WTC11 (cell line): ENCODE data around the gene THBD. TPM values are rescaled to one million over a fixed set of nuclear protein-coding genes. Genes with fewer than 3 reads are reported as not detected.
A peak's percentile ranks its signal among the peaks of the same experiment; 100 is the strongest.

Experiments
- ATAC-seq: fragments of 200-7000 bp; cut with Tn5 transposase; 2 replicates; pipeline ENCODE4 v1.10.0; 2021; ENCODE audit warnings: mild to moderate bottlenecking, moderate library complexity
- CTCF ChIA-PET: fragments of 300-600 bp; sonication (Branson Sonifier 250); formaldehyde crosslinking; loops from one replicate; lab custom pipeline; 2021; ENCODE audit warnings: antibody characterized with exemption; lab: Charles Lee
- POLR2A ChIA-PET: fragments of 350-600 bp; sonication (Branson Sonifier 250); formaldehyde crosslinking; loops from one replicate; lab custom pipeline; 2021; ENCODE audit warnings: antibody characterized with exemption; lab: Charles Lee
- DNase-seq: peaks from one replicate; pipeline ENCODE4 v3.0.0; 2021; ENCODE audit warnings: low spot score
- H3K27ac Mint-ChIP-seq: 2 replicates; pipeline ENCODE4 v1.8.0; 2021; ENCODE audit warnings: mixed read lengths
- H3K27me3 Mint-ChIP-seq: 2 replicates; pipeline ENCODE4 v1.8.0; 2021; ENCODE audit warnings: low read depth, mild to moderate bottlenecking, moderate library complexity, mixed read lengths
- H3K36me3 Mint-ChIP-seq: 2 replicates; pipeline ENCODE4 v1.8.0; 2021; ENCODE audit warnings: mixed read lengths
- H3K4me1 Mint-ChIP-seq: 2 replicates; pipeline ENCODE4 v1.8.0; 2022; ENCODE audit warnings: mixed read lengths
- H3K4me3 Mint-ChIP-seq: 2 replicates; pipeline ENCODE4 v1.8.0; 2021; ENCODE audit warnings: mild to moderate bottlenecking, moderate library complexity, mixed read lengths
- H3K9me3 Mint-ChIP-seq: 2 replicates; pipeline ENCODE4 v1.8.0; 2021; ENCODE audit warnings: mixed read lengths
- ATF6 ChIP-seq: sonication (generic); formaldehyde crosslinking; IDR thresholded peaks from 2 replicates; pipeline ENCODE4 v1.8.1; 2023; ENCODE audit warnings: mild to moderate bottlenecking, missing genetic modification reagents
- ELF4 ChIP-seq: sonication (generic); formaldehyde crosslinking; IDR thresholded peaks from 2 replicates; pipeline ENCODE4 v1.8.1; 2022; ENCODE audit warnings: low read depth, mild to moderate bottlenecking, moderate library complexity, missing genetic modification reagents
- GRHL2 ChIP-seq: fragments of 250-450 bp; sonication (Bioruptor Pico); IDR thresholded peaks from 2 replicates; pipeline ENCODE4 v1.8.0; 2022; ENCODE audit warnings: mild to moderate bottlenecking, moderate library complexity; ENCODE audit not compliant: insufficient replicate concordance, severe bottlenecking
- HMGA2 ChIP-seq: fragments of 250-450 bp; sonication (Bioruptor Pico); IDR thresholded peaks from 2 replicates; pipeline ENCODE4 v1.4.0; 2021; ENCODE audit warnings: mild to moderate bottlenecking, moderate library complexity
- HMGXB4 ChIP-seq: sonication (generic); formaldehyde crosslinking; IDR thresholded peaks from 2 replicates; pipeline ENCODE4 v1.8.1; 2023; ENCODE audit warnings: mild to moderate bottlenecking, moderate library complexity, missing genetic modification reagents
- NFYB ChIP-seq: sonication (generic); formaldehyde crosslinking; conservative IDR thresholded peaks from 2 replicates; pipeline ENCODE4 v1.8.0; 2022; ENCODE audit warnings: low read depth, missing genetic modification reagents
- NR1H2 ChIP-seq: sonication (generic); formaldehyde crosslinking; IDR thresholded peaks from 2 replicates; pipeline ENCODE4 v1.9.0; 2021; ENCODE audit warnings: mild to moderate bottlenecking, moderate library complexity, missing genetic modification reagents
- OVOL2 ChIP-seq: fragments of 250-450 bp; sonication (Bioruptor Pico); IDR thresholded peaks from 2 replicates; pipeline ENCODE4 v1.9.0; 2021; ENCODE audit warnings: mild to moderate bottlenecking, borderline replicate concordance
- STAT6 ChIP-seq: sonication (generic); formaldehyde crosslinking; conservative IDR thresholded peaks from 2 replicates; pipeline ENCODE4 v1.8.1; 2023; ENCODE audit warnings: mild to moderate bottlenecking, low read depth, missing genetic modification reagents, moderate library complexity
- USF2 ChIP-seq: sonication (generic); formaldehyde crosslinking; IDR thresholded peaks from 2 replicates; pipeline ENCODE4 v1.8.1; 2023; ENCODE audit warnings: mild to moderate bottlenecking, missing genetic modification reagents, moderate library complexity
- ZNF121 ChIP-seq: sonication (generic); formaldehyde crosslinking; IDR thresholded peaks from 2 replicates; pipeline ENCODE4 v1.8.0; 2023; ENCODE audit warnings: missing genetic modification reagents
- total RNA-seq: library from RNA; stranded (reverse); gene quantifications from 3 replicates; pipeline ENCODE4 v1.2.3, GENCODE V29; 2021

The THBD gene
- total RNA-seq, 1 experiment from 2014 or later: 1.0 TPM

GRCh38 chr20:23091721-23092383 is 42.4 kb upstream of the THBD start:
- Mint-ChIP-seq H3K4me3 (no peak overlapping the region), H3K36me3 (no peaks in the 10 kb centered on the region), H3K9me3 (no peaks in the 10 kb centered on the region), H3K27me3 (no peaks in the 10 kb centered on the region; the same call in 1 of the 2 replicates), H3K27ac (no peak overlapping the region), H3K4me1 (peaks cover 18% of the 10 kb centered on the region)
- POLR2A ChIA-PET: no interaction called here
- TF ChIP-seq NR1H2 (CRISPR knock-in tag): no peak
- no peak for TF ChIP-seq ZNF121 (CRISPR knock-in tag)
- TF ChIP-seq USF2: no peak
- no peak for TF ChIP-seq NFYB (CRISPR knock-in tag)
- TF ChIP-seq GRHL2 (CRISPR knock-in tag): no peak
- TF ChIP-seq HMGA2: no peak
- CTCF ChIA-PET: interaction anchor here (1.0 to 1.8 kb wide), 2 partner anchors 12 to 41 kb away, joined by 4 to 5 read pairs; no protein-coding TSS in a partner anchor
- no peak for DNase-seq
- ATAC-seq: peak; percentile 54

- H3K9me3 Mint-ChIP-seq: no peaks in the 10 kb centered on the region
- peaks cover 23% of the 10 kb centered on the region for H3K4me1 Mint-ChIP-seq
- H3K27ac Mint-ChIP-seq: no peak overlapping the region
- no peak for TF ChIP-seq ZNF121 (CRISPR knock-in tag)
- TF ChIP-seq, all 79 proteins: peak for 0
- ATAC-seq: no peak
- H3K4me3 Mint-ChIP-seq: no peak overlapping the region
- DNase-seq: no peak
- ChIA-PET CTCF (interaction anchor here (1.0 to 2.2 kb wide), 14 partner anchors 9 to 155 kb away, joined by 3 to 15 read pairs (median 6); no protein-coding TSS in a partner anchor), POLR2A (no interaction called here)
- H3K36me3 Mint-ChIP-seq: no peaks in the 10 kb centered on the region
- no peaks in the 10 kb centered on the region; the same call in 1 of the 2 replicates for H3K27me3 Mint-ChIP-seq
Measured at GRCh38 chr20:23090878-23091277, 41.4 kb upstream of the THBD start.

GRCh38 chr20:23090147-23090546 is 40.7 kb upstream of the THBD start:
- DNase-seq: peak; percentile 48

More at GRCh38 chr20:23090147-23090546, 40.7 kb upstream of the THBD start:
- Mint-ChIP-seq H3K36me3 (no peaks in the 10 kb centered on the region), H3K27me3 (no peaks in the 10 kb centered on the region; the same call in 1 of the 2 replicates), H3K27ac (no peak overlapping the region), H3K4me1 (peaks cover 23% of the 10 kb centered on the region), H3K9me3 (no peaks in the 10 kb centered on the region), H3K4me3 (no peak overlapping the region)
- POLR2A ChIA-PET: no interaction called here
- CTCF ChIA-PET: interaction anchor here (1.0 to 2.2 kb wide), 17 partner anchors 10 to 398 kb away, joined by 3 to 15 read pairs (median 5); no protein-coding TSS in a partner anchor
- ATAC-seq: peak; percentile 76
- no peak for TF ChIP-seq OVOL2
- no peak for TF ChIP-seq STAT6 (CRISPR knock-in tag)
- TF ChIP-seq HMGXB4 (CRISPR knock-in tag): no peak
- TF ChIP-seq ELF4 (CRISPR knock-in tag): no peak
- no peak for TF ChIP-seq ATF6 (CRISPR knock-in tag)
- TF ChIP-seq NFYB (CRISPR knock-in tag): no peak
